DMS53 treated with DMSO at 0.1 percent for 48 hours (cell line): ENCODE data around the gene POLR2J.
"Not testable (repeated sequence)": the region's sequence is repeated elsewhere in the genome, so short reads cannot be mapped to it uniquely, and the experiment has no call there.

ENCODE experiments used
- DNase-seq: peaks from one replicate; lab custom pipeline; 2025; ENCODE audit not compliant: unreplicated experiment; lab: John Stamatoyannopoulos, UW

Gene POLR2J

GRCh38 chr7:102478314-102479208 lies at the start of gene POLR2J:
TSS of gene POLR2J (minus strand) at chr7:102478922. CDS start at chr7:102478860, 62 bp downstream.
- DNase-seq = not testable (repeated sequence)

GRCh38 chr7:102527822-102528793 lies 49.4 kb upstream of the POLR2J start:
- not testable (repeated sequence) for DNase-seq

GRCh38 chr7:102527182-102527581 lies 48.5 kb upstream of the POLR2J start:
- not testable (repeated sequence) for DNase-seq

GRCh38 chr7:102524803-102525202 lies 46.1 kb upstream of the POLR2J start:
- not testable (repeated sequence) for DNase-seq

- DNase-seq = not testable (repeated sequence)
Measured at GRCh38 chr7:102520797-102521196, 42.1 kb upstream of the POLR2J start.

- DNase-seq = not testable (repeated sequence)
Measured at GRCh38 chr7:102517550-102518147, 38.9 kb upstream of the POLR2J start, which contains the start of gene RASA4B. TSS of gene RASA4B (minus strand) at chr7:102517777. CDS start at chr7:102517710, 67 bp downstream.

GRCh38 chr7:102516951-102517350 lies 38.2 kb upstream of the POLR2J start:
- DNase-seq = not testable (repeated sequence)

GRCh38 chr7:102515889-102516288 lies 37.2 kb upstream of the POLR2J start:
- DNase-seq = not testable (repeated sequence)

- not testable (repeated sequence) for DNase-seq
Measured at GRCh38 chr7:102514881-102515721, 36.4 kb upstream of the POLR2J start.

GRCh38 chr7:102512642-102513221 lies 34.0 kb upstream of the POLR2J start:
- DNase-seq = not testable (repeated sequence)

GRCh38 chr7:102511860-102512522 lies 33.3 kb upstream of the POLR2J start:
- DNase-seq = not testable (repeated sequence)

- not testable (repeated sequence) for DNase-seq
Measured at GRCh38 chr7:102510575-102510974, 31.9 kb upstream of the POLR2J start.

- DNase-seq = not testable (repeated sequence)
Measured at GRCh38 chr7:102507410-102508088, 28.8 kb upstream of the POLR2J start.

GRCh38 chr7:102505298-102506185 lies 26.8 kb upstream of the POLR2J start:
- DNase-seq = not testable (repeated sequence)

GRCh38 chr7:102503141-102503540 lies 24.4 kb upstream of the POLR2J start:
- DNase-seq = not testable (repeated sequence)

GRCh38 chr7:102498321-102498720 lies 19.6 kb upstream of the POLR2J start:
- not testable (repeated sequence) for DNase-seq

GRCh38 chr7:102497308-102497707 lies 18.6 kb upstream of the POLR2J start:
- DNase-seq = not testable (repeated sequence)
